Measurements from ENCODE around the gene GPR176.

Gene GPR176

DNA sequence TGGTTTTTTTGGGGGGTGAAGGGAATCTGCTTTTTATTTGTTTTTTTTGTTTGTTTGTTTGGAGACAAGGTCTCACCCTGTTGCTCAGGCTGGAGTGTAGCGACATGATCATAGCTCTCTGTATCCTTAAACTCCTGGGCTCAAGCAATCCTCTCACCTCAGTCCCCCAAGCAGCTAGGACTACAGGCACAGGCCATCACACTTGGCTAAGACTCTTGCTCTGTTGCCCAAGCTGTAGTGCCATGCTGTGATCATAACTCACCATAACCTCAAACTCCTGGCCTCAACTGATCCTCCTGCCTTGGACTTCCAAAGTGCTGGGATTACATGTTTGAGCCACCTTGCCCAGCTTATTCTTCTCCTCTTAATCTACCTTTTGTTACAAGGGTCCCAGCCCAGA is 31.8 kb downstream of the GPR176 start:
- FAIRE-seq, result no peak

DNA sequence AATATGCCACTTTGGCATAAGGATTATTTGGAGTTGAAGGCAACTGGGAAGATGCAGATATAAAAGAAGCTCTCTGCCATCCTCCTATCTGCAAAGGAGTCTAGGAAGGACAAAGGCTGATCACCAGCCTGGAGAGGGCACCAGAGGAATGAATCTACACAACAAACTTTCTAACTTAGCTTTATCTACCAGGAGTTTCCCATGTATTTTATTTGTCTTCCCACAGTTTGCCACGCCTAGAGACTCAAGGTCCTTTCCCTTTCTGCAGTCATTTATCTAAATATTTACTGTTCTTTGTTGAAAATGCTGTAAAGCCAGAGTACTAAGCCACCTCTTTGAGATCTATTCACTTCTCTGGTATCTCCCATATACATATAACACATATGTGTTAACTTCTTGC is 32.2 kb downstream of the GPR176 start:
- no peak for FAIRE-seq

DNA sequence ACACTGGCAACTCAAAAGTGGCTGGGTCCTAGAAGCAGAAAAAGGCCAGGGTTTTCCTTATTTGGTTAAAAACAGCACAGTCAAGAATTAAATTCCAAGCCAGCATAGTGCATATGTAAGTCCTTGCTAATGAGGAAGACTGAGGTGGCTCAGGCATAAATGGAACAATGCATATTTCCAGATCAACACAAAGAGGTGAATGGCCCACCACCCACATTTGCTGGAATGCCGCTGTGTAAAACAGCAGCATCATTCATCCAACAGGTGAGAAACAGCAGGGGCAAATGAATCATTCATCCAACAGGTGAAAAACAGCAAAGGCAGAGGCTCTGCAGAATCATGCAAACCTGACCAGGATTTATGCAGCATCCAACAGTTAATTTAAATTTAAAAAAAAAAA is 32.9 kb downstream of the GPR176 start:
- FAIRE-seq, result no peak

DNA sequence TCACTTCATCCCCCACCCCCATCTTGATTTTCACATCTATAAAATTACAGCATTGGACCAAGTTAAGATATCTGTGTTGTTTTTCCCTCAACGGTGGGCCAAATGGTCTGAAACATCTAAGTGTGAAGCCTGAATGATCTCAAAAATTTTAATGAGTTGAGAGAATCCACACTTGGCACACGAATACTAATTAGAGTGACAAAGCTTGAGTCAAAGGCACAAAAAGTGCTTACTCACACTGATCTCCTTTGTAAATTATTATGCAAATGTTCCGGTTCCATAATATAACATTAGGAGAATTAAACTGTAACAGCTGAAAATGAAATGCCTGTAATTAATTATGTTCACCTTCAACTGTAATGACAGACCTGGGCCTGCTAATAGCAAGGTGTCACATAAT is 33.6 kb downstream of the GPR176 start:
- FAIRE-seq, result no peak

- FAIRE-seq, result no peak
Observed at GRCh38 chr15:39885099-39885777, 34.8 kb downstream of the GPR176 start.

DNA sequence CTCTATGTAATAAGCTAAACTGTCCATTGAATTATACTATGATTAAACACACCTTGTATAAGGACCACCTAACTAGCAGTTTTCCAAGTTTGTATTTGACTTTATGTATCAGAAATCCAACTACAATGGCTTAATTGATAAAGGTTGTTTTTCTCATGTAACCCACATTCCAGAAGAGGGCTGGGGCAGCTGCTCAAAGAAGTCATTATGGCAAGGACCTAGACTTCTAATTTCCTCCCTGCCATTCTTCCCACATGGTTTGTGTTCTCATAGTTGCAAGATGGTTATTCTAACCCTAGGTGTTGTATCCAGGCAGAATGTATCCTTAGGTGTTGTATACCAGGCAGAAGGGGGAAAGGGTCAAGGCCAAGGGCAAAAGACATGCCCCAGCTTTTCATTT is 35.7 kb downstream of the GPR176 start:
- no peak for FAIRE-seq

GRCh38 chr15:39882602-39883001 is 37.5 kb downstream of the GPR176 start:
- no peak for FAIRE-seq

DNA sequence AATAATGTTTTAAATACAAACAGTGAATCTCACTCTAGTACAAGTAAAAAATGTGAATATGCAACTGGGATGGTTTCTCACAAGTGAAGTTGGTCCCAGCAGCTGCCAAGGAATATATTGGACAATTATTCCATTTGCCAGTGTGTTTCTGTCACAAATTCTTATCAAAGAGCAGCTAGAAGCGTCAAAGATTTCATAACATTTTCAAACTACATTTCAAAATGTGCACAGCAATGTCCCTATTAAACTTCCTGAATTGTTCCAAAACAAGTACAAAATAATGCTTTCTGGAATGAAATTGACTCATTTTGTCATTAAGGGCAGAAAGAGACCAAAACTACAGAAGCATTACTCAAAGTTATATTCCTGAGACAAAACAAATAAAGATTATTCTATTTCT is 38.3 kb downstream of the GPR176 start:
- FAIRE-seq, result no peak

GRCh38 chr15:39880718-39881387 is 39.2 kb downstream of the GPR176 start:
- FAIRE-seq, result no peak

GRCh38 chr15:39878406-39878785 is 41.7 kb downstream of the GPR176 start:
- no peak for FAIRE-seq

- FAIRE-seq, result no peak
Observed at GRCh38 chr15:39874890-39875549, 45.0 kb downstream of the GPR176 start.

GRCh38 chr15:39873978-39874377 is 46.1 kb downstream of the GPR176 start:
- FAIRE-seq, result no peak

GRCh38 chr15:39870537-39870936 is 49.5 kb downstream of the GPR176 start:
- FAIRE-seq, result no peak

DNA sequence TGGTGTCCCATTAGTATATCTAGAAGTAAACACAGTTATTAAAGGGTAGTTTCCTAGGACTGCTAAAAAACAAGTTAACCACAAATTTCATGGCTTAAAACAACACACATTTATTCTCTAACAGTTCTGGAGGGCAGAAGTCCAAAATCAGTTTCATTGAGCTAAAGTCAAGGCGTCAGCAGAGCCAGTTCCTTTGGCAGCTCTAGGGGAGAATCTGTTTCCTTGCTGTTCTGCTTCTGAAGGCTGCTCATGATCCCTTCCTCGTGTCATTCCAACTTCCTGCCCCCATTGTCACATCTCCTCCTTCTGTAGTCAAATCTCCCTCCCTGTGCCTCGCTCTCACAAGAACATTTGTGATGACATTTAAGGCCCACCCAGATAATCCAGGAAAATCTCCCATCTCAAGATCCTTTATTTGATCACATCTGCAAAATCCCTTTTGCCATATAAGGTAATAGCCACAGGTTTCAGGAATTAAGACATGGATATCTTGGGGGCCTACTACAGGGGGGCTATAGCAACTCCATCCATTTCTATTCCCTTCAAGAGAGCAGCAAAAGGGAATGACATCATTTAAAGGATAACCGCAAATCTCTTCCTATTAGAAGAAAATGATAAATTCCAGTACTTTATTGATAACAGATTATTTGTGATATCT is 50.1 kb downstream of the GPR176 start:
- no peak for FAIRE-seq

- no peak for FAIRE-seq
Observed at GRCh38 chr15:39869254-39869653, 50.8 kb downstream of the GPR176 start.

GRCh38 chr15:39868396-39868795 is 51.7 kb downstream of the GPR176 start:
- FAIRE-seq, result no peak

GRCh38 chr15:39864116-39864515 is 56.0 kb downstream of the GPR176 start:
- FAIRE-seq, result no peak

GRCh38 chr15:39860871-39861270 is 59.2 kb downstream of the GPR176 start:
- no peak for FAIRE-seq

- FAIRE-seq, result no peak
Observed at GRCh38 chr15:39860200-39860599, 59.9 kb downstream of the GPR176 start.

DNA sequence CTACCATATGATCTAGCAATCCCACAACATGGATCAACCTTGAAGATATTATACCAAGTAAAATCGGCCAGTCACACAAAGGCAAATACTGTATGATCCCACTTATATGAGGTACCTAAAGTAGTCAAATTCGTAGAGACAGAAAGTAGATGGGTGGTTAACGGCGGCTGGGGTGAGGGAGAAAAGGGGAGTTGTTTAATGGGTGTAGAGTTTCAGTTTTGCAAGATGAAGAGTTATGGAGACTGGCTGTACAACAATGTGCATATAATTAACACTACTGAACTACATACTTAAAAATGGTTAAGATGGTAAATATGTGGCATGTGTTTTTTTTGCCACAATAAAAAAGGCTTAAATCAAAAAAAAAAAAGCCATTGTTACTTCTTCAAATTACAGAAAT is 60.4 kb downstream of the GPR176 start:
- no peak for FAIRE-seq

GRCh38 chr15:39857132-39857531 is 62.9 kb downstream of the GPR176 start:
- FAIRE-seq, result no peak

GRCh38 chr15:39856357-39856756 is 63.7 kb downstream of the GPR176 start:
- FAIRE-seq, result no peak

- FAIRE-seq, result no peak
Observed at GRCh38 chr15:39855400-39855799, 64.7 kb downstream of the GPR176 start.

GRCh38 chr15:39854161-39854560 is 65.9 kb downstream of the GPR176 start:
- no peak for FAIRE-seq
